ENCODE measurements around the gene ZNF652.

The ZNF652 gene

DNA sequence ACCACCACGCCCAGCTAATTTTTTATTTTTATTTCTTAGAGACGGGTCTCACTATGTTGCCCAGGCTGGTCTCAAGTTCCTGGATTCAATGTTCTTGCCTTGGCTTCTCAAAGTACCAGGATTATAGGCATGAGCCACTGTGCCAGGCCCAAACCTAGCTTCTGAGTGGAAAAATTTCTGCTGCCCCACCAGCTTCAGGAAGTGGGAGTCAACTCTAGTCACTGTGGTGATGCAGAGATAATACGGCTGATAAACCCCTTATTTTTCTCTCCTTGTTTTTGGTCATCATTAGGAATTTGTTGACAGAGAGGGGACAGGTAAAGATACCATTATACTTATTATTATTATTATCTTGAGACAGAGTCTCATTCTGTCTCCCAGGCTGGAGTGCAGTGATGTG is 103.7 kb downstream of the ZNF652 start:
- DNase-seq: no peak

DNA sequence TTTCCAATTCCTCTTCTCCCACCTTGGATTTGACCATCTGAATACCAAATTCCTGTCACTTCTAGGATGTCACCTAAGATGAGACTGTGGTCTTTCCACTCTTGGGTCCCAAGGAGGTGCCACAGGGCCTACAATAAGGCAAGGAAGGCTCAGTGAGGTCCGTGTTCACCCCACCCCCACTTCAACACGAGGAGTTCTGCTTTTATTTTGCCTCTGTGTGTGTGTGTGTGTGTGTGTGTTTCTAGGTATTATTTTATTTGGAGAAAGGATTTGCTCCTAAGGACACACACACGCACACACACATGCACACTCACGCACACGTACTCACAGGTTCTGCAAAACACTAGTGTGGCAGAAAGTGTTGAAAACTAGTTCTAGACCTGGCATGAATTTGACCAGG is 106.9 kb downstream of the ZNF652 start:
- no peak for DNase-seq

DNA sequence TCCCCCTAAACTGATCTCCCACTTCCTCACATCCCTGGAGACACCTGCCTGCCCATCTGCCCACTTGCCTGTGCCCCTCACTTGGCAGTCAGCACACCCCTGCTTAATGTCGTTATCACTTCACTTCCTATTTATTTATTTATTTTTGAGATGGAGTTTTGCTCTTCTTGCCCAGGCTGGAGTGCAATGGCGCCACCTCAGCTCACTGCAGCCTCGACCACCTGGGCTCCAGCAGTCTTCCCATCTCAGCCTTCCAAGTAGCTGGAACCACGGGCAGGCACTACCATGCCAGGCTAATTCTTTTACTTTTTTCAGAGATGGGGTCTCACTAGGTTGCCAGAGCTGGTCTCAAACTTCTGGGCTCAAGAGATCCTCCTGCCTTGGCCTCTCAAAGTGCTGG is 108.0 kb downstream of the ZNF652 start:
- no peak for DNase-seq

DNA sequence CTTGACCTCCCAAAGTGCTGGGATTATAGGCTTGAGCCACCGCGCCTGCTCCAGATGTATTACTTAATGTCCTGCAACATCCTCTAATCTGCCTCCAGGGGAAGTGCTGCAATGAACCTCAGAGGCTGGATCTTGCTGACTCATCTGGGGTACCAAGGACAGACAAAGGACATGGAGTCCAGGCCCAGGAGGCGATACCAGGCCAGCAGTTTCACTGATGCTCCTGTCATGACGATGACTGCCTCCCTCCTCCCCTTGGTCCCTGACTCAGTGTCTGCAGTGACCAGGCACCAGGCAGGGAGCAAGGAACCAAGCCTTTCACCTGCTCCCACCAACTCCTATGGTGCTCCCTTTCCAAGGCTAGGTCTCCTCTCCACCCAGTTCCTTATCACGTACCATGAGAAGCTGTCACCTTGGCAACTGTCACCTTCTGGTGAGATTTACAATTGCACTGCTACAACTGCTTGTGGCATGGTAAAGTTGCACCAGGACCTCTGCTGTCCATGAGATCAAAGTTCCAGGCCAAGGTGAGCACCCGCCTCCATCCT is 109.8 kb downstream of the ZNF652 start:
- peak; percentile 83 for DNase-seq

DNA sequence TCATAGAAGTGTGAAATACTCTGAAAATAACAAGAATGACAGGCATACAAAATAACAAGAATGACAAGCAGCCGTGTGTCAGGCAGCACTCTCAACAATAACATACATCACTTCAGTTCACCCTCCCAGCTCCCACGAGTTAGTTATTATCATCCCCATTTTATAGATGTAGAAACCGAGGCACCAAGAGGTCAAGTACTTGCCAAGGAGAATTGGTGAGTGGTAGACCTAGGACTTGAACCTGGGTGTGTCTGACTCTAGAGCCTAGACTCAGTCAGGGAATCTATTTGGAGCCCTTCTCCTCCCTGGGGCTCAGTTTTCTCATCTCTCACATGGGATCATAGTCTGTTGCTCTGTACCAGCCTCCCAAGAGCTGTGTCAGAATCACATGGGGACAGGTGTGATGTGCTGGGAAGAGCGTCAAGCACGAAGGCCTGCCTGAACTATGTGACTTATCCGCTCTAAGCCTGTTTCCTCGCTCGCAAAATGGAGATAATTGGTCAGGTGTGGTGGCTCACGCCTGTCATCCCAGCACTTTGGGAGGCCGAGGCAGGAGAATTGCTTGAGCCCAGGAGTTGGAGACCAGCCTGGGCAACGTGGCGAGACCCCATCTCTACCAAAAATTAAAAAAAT is 112.0 kb downstream of the ZNF652 start:
- no peak for DNase-seq

DNA sequence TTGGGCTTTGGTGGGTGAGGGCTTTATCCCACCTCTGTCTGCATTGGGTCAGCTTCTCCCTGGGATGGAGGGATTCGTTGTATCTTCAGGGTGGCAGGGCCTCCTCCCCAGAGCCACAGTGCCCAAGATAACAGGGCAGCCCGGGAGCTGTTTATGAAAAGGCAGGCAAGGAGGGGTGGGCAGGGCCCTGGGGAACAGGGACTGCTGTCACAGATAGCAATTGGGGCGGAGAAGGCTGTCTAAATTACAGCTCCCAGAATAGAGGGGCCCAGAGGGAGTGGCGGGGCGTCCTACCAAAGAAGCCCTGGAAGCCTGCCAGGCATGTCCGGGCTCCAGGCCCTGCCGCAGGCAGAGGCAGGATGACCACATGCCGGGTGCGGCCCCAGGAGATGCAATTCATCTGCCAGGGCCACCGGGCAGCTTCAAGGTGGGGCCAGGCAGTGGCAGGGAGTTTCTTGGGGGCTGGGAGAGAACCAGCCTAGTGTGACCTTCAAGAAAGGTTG is 112.7 kb downstream of the ZNF652 start:
- no peak for DNase-seq

DNA sequence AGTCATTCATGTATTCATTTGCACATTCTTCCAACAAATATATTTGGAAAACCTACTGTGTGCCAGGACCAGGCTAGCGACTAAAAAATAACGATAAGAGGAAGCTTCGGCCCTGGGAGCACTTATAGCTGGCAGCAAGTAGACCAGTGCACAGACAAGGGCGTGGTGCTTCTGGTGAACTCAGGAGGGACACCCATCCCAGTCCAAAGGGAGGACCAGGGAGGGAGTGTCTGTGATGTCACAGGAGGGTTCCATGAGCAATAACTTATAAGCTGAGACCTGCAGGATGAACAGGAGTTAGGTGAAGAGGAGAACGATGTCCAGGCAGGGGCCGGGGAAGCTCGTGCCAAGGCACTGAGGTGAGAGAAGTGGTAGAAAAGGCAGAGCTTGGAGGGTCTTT is 114.1 kb downstream of the ZNF652 start:
- no peak for DNase-seq

DNA sequence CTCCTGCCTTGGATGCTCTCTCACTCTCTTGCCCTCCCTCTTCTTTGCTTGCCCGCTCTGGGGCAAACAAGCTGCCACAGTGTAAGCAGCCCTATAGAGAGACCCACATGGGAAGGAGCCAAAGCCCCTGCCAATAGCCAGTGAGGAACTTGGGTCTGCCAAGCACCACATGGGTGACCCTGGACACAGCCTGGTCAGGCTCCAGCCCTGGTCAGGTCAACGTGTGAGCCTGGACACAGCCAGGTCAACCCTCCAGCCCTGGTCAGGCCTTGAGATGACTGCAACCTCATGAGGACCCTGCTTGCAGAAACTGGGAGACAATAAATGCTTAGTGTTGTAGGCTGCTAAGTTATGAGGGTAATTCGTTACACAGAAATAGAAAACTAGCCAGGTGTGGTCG is 117.2 kb downstream of the ZNF652 start:
- DNase-seq: no peak

All from islet precursor cell (in vitro differentiated cells).